Ovary (tissue), 3 donors: Measurements from ENCODE around the gene CCDC157.

Experiments used
- EP300 ChIP-seq: sonication (generic); formaldehyde crosslinking; IDR thresholded peaks from one replicate; pipeline ENCODE4 v1.6.1; 2017; ENCODE audit warnings: antibody characterized with exemption
- POLR2A ChIP-seq: fragments of 450-650 bp; IDR thresholded peaks from one replicate; pipeline ENCODE4 v1.6.1; 2017; ENCODE audit warnings: antibody characterized with exemption, mild to moderate bottlenecking, moderate library complexity
- TF ChIP-seq, protein P1 (sequence below), 3 donors: fragments of 450-650 bp in 2 of 3; fragments of 200-600 bp in 1 of 3; IDR thresholded peaks; one replicate each; pipeline versions ENCODE4 v1.5.1 to v1.8.0; 2016 to 2022; ENCODE audit warnings: antibody characterized with exemption in 3 of 3, mild to moderate bottlenecking in 1 of 3
- donor health status: DM: no; HTN: no; CAD: no.

DNA sequence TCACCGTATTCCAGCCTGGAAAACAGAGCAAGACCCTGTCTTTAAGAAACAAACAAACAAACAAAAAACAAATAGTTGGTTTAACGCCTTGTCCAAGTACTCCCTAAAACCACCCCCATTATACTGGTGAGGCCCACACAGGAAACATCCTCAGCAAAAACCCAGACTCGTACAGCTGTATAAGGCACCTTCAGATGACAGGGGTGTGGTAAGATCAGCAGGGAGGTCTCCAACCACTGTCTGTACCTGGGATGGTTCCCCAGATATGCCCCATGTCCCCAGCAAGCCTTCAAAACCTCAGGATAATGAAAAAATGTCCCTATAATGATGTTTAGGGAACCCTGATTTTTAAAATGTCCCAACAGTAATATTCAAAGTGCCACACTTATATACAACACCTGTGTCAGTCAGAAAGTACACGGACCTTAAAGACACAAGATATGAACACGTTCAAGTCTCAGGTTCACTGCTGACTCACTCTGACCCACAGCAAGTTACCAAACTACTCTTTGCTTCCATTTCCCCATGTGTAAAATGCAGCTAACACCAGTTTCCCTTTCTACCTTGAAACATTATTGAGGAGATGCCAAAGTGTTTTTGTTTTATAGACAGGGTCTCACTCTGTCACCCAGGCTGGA is 9.4 kb upstream of the CCDC157 start:
- TF ChIP-seq, protein P1, sequence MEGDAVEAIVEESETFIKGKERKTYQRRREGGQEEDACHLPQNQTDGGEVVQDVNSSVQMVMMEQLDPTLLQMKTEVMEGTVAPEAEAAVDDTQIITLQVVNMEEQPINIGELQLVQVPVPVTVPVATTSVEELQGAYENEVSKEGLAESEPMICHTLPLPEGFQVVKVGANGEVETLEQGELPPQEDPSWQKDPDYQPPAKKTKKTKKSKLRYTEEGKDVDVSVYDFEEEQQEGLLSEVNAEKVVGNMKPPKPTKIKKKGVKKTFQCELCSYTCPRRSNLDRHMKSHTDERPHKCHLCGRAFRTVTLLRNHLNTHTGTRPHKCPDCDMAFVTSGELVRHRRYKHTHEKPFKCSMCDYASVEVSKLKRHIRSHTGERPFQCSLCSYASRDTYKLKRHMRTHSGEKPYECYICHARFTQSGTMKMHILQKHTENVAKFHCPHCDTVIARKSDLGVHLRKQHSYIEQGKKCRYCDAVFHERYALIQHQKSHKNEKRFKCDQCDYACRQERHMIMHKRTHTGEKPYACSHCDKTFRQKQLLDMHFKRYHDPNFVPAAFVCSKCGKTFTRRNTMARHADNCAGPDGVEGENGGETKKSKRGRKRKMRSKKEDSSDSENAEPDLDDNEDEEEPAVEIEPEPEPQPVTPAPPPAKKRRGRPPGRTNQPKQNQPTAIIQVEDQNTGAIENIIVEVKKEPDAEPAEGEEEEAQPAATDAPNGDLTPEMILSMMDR (IDR thresholded peaks at IDR 0.05), result no peak
- TF ChIP-seq POLR2A (no peak), EP300 (no peak)
